Body of pancreas (tissue), 4 donors: ENCODE data around the gene COPA.

Source experiments
- POLR2A ChIP-seq, 3 donors: fragments of 450-650 bp; IDR thresholded peaks; one replicate each; pipeline ENCODE4 v1.6.1; 2016; ENCODE audit warnings: antibody characterized with exemption in 3 of 3, mild to moderate bottlenecking in 2 of 3
- TF ChIP-seq, protein P1 (sequence below), 7 experiments: fragments of 450-650 bp in 4 of 7; fragments of 200-600 bp in 3 of 7; sonication (generic) in 3 of 7; IDR thresholded peaks; one replicate each; pipeline ENCODE4 v1.5.1; 2016 to 2019; ENCODE audit warnings: antibody characterized with exemption in 7 of 7

DNA sequence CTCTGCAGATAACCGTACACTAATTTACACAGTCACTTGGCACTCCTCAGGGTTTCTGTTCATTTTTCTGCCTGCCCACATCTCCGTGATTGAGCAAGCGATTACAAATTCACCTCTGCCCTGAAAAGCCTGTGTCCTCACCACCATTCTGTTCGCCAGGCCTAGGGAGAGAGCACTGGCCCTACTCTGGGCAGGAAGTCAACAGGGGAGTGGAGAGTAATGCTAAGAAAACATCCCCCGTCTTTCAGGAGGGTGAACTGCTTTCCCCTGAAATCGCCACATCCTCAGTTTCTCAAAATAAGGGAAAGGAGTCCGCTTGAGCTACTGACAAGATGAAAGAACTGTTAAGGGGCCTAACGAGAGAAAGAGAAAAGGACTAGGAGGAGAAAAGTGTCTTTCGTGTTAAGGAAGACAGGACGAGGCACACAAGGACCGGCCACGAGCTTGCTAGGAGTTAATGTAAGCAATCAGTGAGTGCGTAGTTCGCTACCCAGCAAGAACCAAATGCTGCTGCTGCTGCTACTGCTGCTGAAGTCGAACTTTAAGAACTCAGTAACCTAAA is 58.7 kb downstream of the COPA start:
- TF ChIP-seq, protein P1, sequence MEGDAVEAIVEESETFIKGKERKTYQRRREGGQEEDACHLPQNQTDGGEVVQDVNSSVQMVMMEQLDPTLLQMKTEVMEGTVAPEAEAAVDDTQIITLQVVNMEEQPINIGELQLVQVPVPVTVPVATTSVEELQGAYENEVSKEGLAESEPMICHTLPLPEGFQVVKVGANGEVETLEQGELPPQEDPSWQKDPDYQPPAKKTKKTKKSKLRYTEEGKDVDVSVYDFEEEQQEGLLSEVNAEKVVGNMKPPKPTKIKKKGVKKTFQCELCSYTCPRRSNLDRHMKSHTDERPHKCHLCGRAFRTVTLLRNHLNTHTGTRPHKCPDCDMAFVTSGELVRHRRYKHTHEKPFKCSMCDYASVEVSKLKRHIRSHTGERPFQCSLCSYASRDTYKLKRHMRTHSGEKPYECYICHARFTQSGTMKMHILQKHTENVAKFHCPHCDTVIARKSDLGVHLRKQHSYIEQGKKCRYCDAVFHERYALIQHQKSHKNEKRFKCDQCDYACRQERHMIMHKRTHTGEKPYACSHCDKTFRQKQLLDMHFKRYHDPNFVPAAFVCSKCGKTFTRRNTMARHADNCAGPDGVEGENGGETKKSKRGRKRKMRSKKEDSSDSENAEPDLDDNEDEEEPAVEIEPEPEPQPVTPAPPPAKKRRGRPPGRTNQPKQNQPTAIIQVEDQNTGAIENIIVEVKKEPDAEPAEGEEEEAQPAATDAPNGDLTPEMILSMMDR (IDR thresholded peaks at IDR 0.05): no peak
- TF ChIP-seq POLR2A (IDR thresholded peaks at IDR 0.05): no peak
